ENCODE data around the gene RPS8.

DNA sequence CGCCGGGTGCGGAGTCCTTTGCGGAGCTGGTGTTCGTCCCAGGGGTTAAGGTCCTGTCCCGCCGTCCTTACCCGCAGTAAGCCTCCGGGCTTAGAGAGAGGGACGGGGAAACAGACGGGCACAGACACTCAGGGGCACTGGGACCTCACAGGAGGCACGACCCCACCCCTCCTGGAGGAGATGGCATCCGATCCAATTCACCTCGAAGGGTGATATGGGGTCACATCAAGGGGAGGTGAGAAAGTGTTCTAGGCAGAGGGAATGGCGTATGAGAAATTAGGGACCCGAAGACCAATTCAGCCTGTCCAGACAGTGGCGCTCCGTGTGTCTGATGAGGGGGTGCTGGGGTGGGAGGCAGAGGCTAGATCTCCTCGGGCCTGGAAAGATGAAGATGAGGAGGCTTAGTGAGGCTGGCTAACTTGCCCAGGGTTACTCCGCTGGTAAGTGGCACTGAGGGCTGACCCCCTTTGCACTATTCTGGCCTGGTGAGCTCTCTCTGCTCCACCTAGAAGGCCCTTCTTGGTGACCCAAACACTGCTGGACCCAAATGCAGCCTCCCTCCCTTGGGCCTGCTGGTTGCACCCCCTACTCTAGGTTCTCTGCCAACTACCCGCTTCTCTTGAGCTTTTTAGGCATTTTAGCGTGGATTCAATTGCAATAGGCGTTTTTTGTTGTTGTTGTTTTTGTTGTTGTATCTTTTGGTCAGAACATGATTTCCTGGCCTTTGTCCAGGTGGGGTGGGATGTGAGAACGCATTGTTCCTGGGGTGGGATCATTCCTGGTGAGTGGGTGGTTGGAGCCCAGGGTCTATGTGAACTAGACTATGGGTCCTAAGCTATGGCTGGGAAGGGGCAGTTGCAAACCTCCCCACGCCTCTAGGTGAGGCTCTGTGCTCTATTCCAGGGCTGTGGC is 45.2 kb downstream of the RPS8 start:
- TF ChIP-seq POLR2AphosphoS5 (IDR thresholded peaks at IDR 0.05): no peak
- TF ChIP-seq, protein P1, sequence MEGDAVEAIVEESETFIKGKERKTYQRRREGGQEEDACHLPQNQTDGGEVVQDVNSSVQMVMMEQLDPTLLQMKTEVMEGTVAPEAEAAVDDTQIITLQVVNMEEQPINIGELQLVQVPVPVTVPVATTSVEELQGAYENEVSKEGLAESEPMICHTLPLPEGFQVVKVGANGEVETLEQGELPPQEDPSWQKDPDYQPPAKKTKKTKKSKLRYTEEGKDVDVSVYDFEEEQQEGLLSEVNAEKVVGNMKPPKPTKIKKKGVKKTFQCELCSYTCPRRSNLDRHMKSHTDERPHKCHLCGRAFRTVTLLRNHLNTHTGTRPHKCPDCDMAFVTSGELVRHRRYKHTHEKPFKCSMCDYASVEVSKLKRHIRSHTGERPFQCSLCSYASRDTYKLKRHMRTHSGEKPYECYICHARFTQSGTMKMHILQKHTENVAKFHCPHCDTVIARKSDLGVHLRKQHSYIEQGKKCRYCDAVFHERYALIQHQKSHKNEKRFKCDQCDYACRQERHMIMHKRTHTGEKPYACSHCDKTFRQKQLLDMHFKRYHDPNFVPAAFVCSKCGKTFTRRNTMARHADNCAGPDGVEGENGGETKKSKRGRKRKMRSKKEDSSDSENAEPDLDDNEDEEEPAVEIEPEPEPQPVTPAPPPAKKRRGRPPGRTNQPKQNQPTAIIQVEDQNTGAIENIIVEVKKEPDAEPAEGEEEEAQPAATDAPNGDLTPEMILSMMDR (IDR thresholded peaks at IDR 0.05): no peak
